Nephron progenitor cell (in vitro differentiated cells): ENCODE data around the gene CNOT3.

Experiments used
- DNase-seq: peaks from one replicate; pipeline ENCODE4 v3.0.0; 2021
- H3K27ac Mint-ChIP-seq: 2 replicates; pipeline ENCODE4 v1.8.0; 2021; ENCODE audit warnings: mild to moderate bottlenecking, moderate library complexity, mixed read lengths
- H3K27me3 Mint-ChIP-seq: 2 replicates; pipeline ENCODE4 v1.8.0; 2021; ENCODE audit warnings: mild to moderate bottlenecking, low read depth, mixed read lengths; ENCODE audit not compliant: poor library complexity
- H3K36me3 Mint-ChIP-seq: 2 replicates; pipeline ENCODE4 v1.8.0; 2021; ENCODE audit warnings: low read depth, mixed read lengths
- H3K4me1 Mint-ChIP-seq: 2 replicates; pipeline ENCODE4 v1.8.0; 2021; ENCODE audit warnings: mixed read lengths
- H3K4me3 Mint-ChIP-seq: 2 replicates; pipeline ENCODE4 v1.8.0; 2021; ENCODE audit warnings: mild to moderate bottlenecking, moderate library complexity, mixed read lengths
- H3K9me3 Mint-ChIP-seq: 2 replicates; pipeline ENCODE4 v1.8.0; 2021; ENCODE audit warnings: mild to moderate bottlenecking, moderate library complexity, mixed read lengths
- CTCF ChIP-seq: fragments of 200-600 bp; sonication (generic); IDR thresholded peaks from 2 replicates; pipeline ENCODE4 v1.5.0; 2021; ENCODE audit warnings: antibody characterized with exemption

The CNOT3 gene

GRCh38 chr19:54142166-54142780, 4.7 kb downstream of the CNOT3 start:
- Mint-ChIP-seq H3K36me3 (peaks cover 51% of the 10 kb centered on the region), H3K27me3 (no peaks in the 10 kb centered on the region), H3K4me1 (peaks cover 34% of the 10 kb centered on the region), H3K9me3 (no peaks in the 10 kb centered on the region), H3K4me3 (no peak overlapping the region), H3K27ac (peak overlapping the region; percentile 91)
- no peak for TF ChIP-seq CTCF
- DNase-seq, result no peak

GRCh38 chr19:54145541-54146158, 8.1 kb downstream of the CNOT3 start:
- peak overlapping the region; percentile 32 for H3K27ac Mint-ChIP-seq
- H3K27me3 Mint-ChIP-seq, result peaks cover 3% of the 10 kb centered on the region
- no peak for TF ChIP-seq CTCF
- peaks cover 64% of the 10 kb centered on the region for H3K36me3 Mint-ChIP-seq
- H3K9me3 Mint-ChIP-seq, result no peaks in the 10 kb centered on the region
- no peak for DNase-seq
- peaks cover 12% of the 10 kb centered on the region for H3K4me1 Mint-ChIP-seq
- H3K4me3 Mint-ChIP-seq, result no peak overlapping the region

- H3K27ac Mint-ChIP-seq, result no peak overlapping the region
- no peak for TF ChIP-seq CTCF
- H3K36me3 Mint-ChIP-seq, result peaks cover 59% of the 10 kb centered on the region
- H3K4me3 Mint-ChIP-seq, result no peak overlapping the region
- no peak for DNase-seq
- H3K9me3 Mint-ChIP-seq, result no peaks in the 10 kb centered on the region
- peaks cover 3% of the 10 kb centered on the region for H3K27me3 Mint-ChIP-seq
- H3K4me1 Mint-ChIP-seq, result no peaks in the 10 kb centered on the region
Measured at GRCh38 chr19:54147676-54148075, 10.1 kb downstream of the CNOT3 start.

- Mint-ChIP-seq H3K9me3 (no peaks in the 10 kb centered on the region), H3K27me3 (peaks cover 3% of the 10 kb centered on the region), H3K4me1 (no peaks in the 10 kb centered on the region), H3K27ac (no peak overlapping the region), H3K4me3 (no peak overlapping the region), H3K36me3 (peaks cover 55% of the 10 kb centered on the region)
- DNase-seq, result no peak
- no peak for TF ChIP-seq CTCF
Measured at GRCh38 chr19:54148158-54148557, 10.6 kb downstream of the CNOT3 start.

GRCh38 chr19:54149021-54149812, 11.7 kb downstream of the CNOT3 start:
- Mint-ChIP-seq H3K4me3 (no peak overlapping the region), H3K4me1 (no peaks in the 10 kb centered on the region), H3K27ac (peak overlapping the region; percentile 56), H3K27me3 (peaks cover 3% of the 10 kb centered on the region), H3K36me3 (peaks cover 53% of the 10 kb centered on the region), H3K9me3 (no peaks in the 10 kb centered on the region)
- TF ChIP-seq CTCF, result no peak
- no peak for DNase-seq
